GM03348 (cell line): ENCODE data around the gene KIF18B.

Experiments
- DNase-seq: peaks from one replicate; pipeline ENCODE4 v3.0.0; 2012; ENCODE audit warnings: low spot score

Gene KIF18B

GRCh38 chr17:44947461-44948314 is at the start of gene KIF18B:
Gene KIF18B (minus strand): TSS chr17:44947773. CDS start chr17:44936344, 11,429 bp downstream.
- peak; percentile 98 for DNase-seq

GRCh38 chr17:44996304-44996703 is 48.7 kb upstream of the KIF18B start:
- no peak for DNase-seq

GRCh38 chr17:44995436-44996001 is 47.9 kb upstream of the KIF18B start:
- no peak for DNase-seq

GRCh38 chr17:44992242-44992939 is 44.8 kb upstream of the KIF18B start:
- DNase-seq: no peak

GRCh38 chr17:44990994-44991393 is 43.4 kb upstream of the KIF18B start:
- DNase-seq: no peak

- DNase-seq: no peak
Observed at GRCh38 chr17:44989552-44990138, 42.1 kb upstream of the KIF18B start.

- no peak for DNase-seq
Observed at GRCh38 chr17:44988044-44988942, 40.7 kb upstream of the KIF18B start.

GRCh38 chr17:44983563-44983962 is 36.0 kb upstream of the KIF18B start:
- DNase-seq: no peak

GRCh38 chr17:44982113-44982702 is 34.6 kb upstream of the KIF18B start:
- DNase-seq: no peak

- DNase-seq: no peak
Observed at GRCh38 chr17:44981221-44981968, 33.8 kb upstream of the KIF18B start.

- DNase-seq: no peak
Observed at GRCh38 chr17:44979426-44979995, 31.9 kb upstream of the KIF18B start.

- no peak for DNase-seq
Observed at GRCh38 chr17:44978807-44979206, 31.2 kb upstream of the KIF18B start.

GRCh38 chr17:44977814-44978550 is 30.4 kb upstream of the KIF18B start:
- no peak for DNase-seq

- DNase-seq: no peak
Observed at GRCh38 chr17:44977065-44977464, 29.5 kb upstream of the KIF18B start.

GRCh38 chr17:44976206-44976605 is 28.6 kb upstream of the KIF18B start:
- no peak for DNase-seq

- DNase-seq: no peak
Observed at GRCh38 chr17:44972953-44973352, 25.4 kb upstream of the KIF18B start.

GRCh38 chr17:44971776-44972483 is 24.4 kb upstream of the KIF18B start:
- peak; percentile 45 for DNase-seq

GRCh38 chr17:44970136-44970741 is 22.7 kb upstream of the KIF18B start:
- peak; percentile 62 for DNase-seq
